Right cardiac atrium (tissue), 5 donors: Measurements from ENCODE around the gene DDOST. TPM values are rescaled to one million over a fixed set of nuclear protein-coding genes. Genes with fewer than 3 reads are reported as not detected.

Experiments
- ATAC-seq, 2 donors: fragments of 200-7000 bp; cut with Tn5 transposase; one replicate each; pipeline versions ENCODE4 v1.8.0 to v1.9.1; 2020; ENCODE audit warnings: moderate library complexity in 2 of 2, mild to moderate bottlenecking in 1 of 2
- DNase-seq, 3 donors: peaks; one replicate each; pipeline ENCODE4 v3.0.0-alpha.2; 2020
- H3K27ac ChIP-seq: one replicate; pipeline ENCODE4 v1.5.1; 2013; ENCODE audit warnings: mild to moderate bottlenecking, low read length, control low read depth, moderate library complexity
- H3K27me3 ChIP-seq: one replicate; pipeline ENCODE4 v1.6.1; 2013; ENCODE audit not compliant: control insufficient read depth, insufficient read depth
- H3K4me1 ChIP-seq: one replicate; pipeline ENCODE4 v1.6.1; 2013; ENCODE audit warnings: low read length; ENCODE audit not compliant: control insufficient read depth, insufficient read depth
- H3K4me3 ChIP-seq: one replicate; pipeline ENCODE4 v1.5.1; 2013; ENCODE audit warnings: low read length, control low read depth
- H3K9me3 ChIP-seq: one replicate; pipeline ENCODE4 v1.6.1; 2013; ENCODE audit warnings: low read length; ENCODE audit not compliant: control insufficient read depth
- WGBS: extraction: QIAGEN DNeasy Blood & Tissue Kit; methylation state at CpG from one replicate; pipeline ENCODE4 v1.1.7; 2013; 5-methylcytosine and 5-hydroxymethylcytosine counted together
- intact Hi-C, 4 donors: fragments of 100-400 bp; cut with DNase I; formaldehyde crosslinking; loops; one replicate each; pipeline versions ENCODE4 v1.11.0 to v1.14.0; 2022 to 2023
- polyA plus RNA-seq: library from polyadenylated mRNA; stranded (reverse); fragments of 200-250 nt; gene quantifications from one replicate; pipeline ENCODE4 v1.2.3, GENCODE V29; 2013
- total RNA-seq, 4 donors: library from RNA; stranded (reverse); fragmentation: NEBNext Ultra II Directional; extraction: Animal tissue kit (Norgen Biotek cat#: 25700); gene quantifications; one replicate each; pipeline ENCODE4 v1.2.1, GENCODE V29; 2021
- donor health status: healthy with polysubstance abuse.
- donor health status: DM: no; HTN: yes; CAD: no.
- donor health status: DM: no; HTN: no; CAD: no.
- donor health status: DM: no; HTN: yes; CAD: no; lungs with severe emphysema.
- donor health status: DM: yes; HTN: yes; CAD: no.

The DDOST gene
- total and polyA plus RNA-seq, 5 donors = 107 to 143 (median 123) TPM

DNA sequence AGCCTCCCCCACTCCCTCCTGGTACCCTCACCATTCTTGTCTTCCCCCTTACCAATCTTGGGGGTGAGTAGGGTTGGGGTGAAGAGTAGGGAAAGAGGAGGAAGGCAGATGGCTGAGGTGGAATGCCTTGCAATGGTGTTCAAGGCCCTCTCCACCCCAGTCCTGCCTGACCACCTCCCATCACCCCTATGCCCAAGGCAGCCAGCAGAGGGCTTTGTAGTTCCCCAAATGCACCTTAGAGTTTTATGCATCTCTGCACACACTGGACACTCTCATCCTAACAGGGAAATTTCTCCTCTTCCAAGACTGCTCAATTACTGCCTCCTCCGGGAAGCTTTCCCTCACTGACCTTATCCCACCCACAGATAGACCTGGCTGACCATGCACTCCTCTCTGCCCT, 41.2 kb upstream of the DDOST start:
- ATAC-seq (no peak), DNase-seq (no peak)
- Histone ChIP-seq H3K4me1 (no peaks in the 10 kb centered on the region), H3K4me3 (no peak overlapping the region), H3K9me3 (no peaks in the 10 kb centered on the region), H3K27me3 (no peaks in the 10 kb centered on the region), H3K27ac (no peak overlapping the region)
- WGBS = 90% methylated on average over 1 of the region's 1 CpG
- intact Hi-C loops = no loop called here

DNA sequence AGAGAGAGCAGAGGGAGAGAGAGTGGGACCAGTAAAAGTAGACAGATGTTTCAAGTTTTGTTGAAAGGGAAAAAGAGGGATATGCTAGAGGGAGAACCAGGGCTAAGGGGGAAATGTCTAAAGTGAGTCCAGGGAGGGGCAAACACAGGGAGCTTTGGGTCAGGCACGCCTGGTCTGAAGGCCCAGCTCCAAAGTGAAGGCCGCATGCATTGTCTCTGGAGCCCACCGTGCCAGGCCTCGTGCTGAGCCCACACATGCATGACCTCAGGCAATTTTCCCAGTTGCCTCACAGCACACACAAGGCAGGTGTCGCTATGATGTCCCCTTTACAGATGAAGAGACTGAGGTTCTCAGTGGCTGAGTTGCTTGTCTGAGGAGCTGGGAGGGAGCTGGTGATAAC, 40.7 kb upstream of the DDOST start:
- intact Hi-C loops = no loop called here
- Histone ChIP-seq H3K9me3 (no peaks in the 10 kb centered on the region), H3K27me3 (no peaks in the 10 kb centered on the region), H3K4me1 (no peaks in the 10 kb centered on the region), H3K4me3 (no peak overlapping the region), H3K27ac (no peak overlapping the region)
- DNase-seq = no peak
- no peak for ATAC-seq
- 91% methylated on average over 5 of the region's 5 CpGs for WGBS

DNA sequence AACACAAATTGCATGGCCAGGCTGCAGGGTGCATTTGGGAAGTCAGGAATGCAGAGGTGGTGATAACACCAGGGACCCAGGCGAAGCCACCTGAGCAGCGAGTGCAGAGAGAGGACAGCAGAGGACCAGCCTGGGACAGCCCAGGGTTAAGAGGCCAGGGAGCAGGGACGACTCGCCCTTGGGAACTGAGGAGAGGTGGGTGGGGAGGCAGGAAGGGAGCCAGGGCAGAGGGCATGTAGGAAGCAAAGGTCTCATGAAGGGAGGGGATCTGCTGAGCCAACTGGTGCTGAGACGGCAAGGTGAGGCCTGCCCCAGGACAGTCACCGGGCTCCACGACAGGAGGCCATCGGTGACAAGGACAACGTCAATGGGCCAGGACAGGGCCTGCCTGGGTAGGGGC, 40.3 kb upstream of the DDOST start:
- no peak for DNase-seq
- intact Hi-C loops = no loop called here
- WGBS = 85% methylated on average over 9 of the region's 9 CpGs
- no peak overlapping the region for H3K4me3 ChIP-seq
- H3K9me3 ChIP-seq = no peaks in the 10 kb centered on the region
- no peaks in the 10 kb centered on the region for H3K27me3 ChIP-seq
- H3K27ac ChIP-seq = no peak overlapping the region
- no peaks in the 10 kb centered on the region for H3K4me1 ChIP-seq
- no peak for ATAC-seq

DNA sequence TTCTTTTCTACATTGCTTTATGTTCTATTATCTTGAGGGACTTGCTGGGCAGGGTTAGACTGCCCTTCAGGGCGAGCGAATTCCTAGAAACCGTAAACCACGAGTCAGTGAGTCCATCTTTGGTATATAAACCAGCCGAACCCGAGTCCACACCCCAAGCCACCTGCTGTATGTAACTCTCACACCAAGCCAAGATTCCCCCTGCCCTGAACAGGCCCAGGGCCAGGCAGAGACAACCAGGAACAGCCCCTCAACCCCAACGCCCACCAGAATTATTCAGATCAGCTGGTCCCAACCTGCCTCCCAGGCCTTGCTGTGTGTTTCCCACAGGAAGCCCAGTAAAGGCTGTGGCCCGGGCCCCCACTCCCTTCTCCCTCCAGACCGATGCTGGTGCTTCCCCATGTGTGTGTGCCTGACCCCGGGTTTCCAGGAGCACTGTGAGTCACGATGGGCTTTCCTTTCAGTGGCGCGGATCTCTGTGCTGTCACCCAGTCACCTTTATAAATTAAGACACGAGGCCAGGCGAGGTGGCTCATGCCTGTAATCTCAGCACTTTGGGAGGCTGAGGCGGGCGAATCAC, 39.6 kb upstream of the DDOST start:
- no peaks in the 10 kb centered on the region for H3K27me3 ChIP-seq
- no peak overlapping the region for H3K4me3 ChIP-seq
- peak in 1 of 3 donors; percentile 23 for DNase-seq

DNA sequence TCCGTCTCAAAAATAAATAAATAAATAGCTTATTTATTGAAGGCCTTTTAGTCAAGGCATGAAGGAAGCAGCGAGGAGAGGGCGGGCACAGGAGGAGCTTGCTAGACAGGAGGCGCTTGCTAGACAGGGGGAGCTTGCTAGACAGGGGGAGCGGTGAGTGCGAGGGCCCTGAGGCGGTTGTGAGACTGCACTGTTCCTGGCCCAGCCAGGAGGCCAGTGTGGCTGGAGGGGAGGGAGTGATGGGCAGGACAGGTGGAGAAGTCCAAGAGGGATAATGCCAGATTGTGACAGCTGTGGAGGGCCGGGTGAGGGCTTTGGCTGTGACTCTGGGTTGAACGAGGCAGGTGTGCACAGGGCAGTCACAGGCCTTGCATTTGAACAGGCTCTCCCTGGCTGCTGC, 38.4 kb upstream of the DDOST start:
- 93% methylated on average over 9 of the region's 9 CpGs for WGBS
- Histone ChIP-seq H3K9me3 (no peaks in the 10 kb centered on the region), H3K4me1 (no peaks in the 10 kb centered on the region), H3K4me3 (no peak overlapping the region), H3K27me3 (no peaks in the 10 kb centered on the region), H3K27ac (no peak overlapping the region)
- ATAC-seq (no peak), DNase-seq (peak in 1 of 3 donors; percentile 21)
- intact Hi-C loops = loop anchor here in 1 of 4 donors (5.0 kb wide), 1 partner anchor 498 kb away; no protein-coding TSS in a partner anchor

More for the DNA sequence above, 39.6 kb upstream of the DDOST start:
- intact Hi-C loops = no loop called here
- Histone ChIP-seq H3K27ac (no peak overlapping the region), H3K4me1 (no peaks in the 10 kb centered on the region), H3K9me3 (no peaks in the 10 kb centered on the region)
- WGBS = 87% methylated on average over 17 of the region's 17 CpGs
- ATAC-seq = no peak

DNA sequence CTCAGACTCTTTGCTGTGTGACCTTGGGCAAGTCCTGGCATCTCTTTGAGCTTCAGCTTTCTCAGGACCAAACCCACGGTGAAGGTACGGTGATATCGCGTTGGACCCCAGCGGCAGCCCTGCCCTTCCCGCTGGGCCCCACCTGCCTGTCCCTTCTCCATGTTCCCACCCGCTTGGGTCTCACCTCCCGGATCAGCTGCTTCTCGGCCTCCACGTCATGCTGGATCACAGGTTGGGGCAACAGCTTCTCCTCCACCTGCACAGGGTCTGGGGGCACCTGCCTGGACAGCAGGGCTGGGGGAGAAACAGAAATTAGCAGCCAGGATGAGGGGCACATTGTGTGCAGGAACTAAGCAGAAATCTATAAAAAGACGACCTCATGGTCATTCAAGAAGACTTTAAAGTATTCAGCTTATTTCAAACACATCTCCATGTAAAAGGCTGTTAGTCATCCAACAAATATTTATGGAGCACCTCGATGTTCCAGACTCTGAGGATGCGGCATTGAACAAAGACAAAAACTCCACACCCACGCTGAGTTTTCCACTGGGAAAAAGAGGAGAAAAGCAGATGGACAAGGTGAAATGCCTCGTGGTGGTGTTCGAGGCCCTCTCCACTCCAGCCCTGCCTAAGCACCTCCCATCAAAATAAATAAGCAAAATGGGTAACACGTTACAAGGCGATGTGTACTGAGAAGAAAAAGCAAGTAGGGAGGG, 37.2 kb upstream of the DDOST start:
- Histone ChIP-seq H3K27me3 (no peaks in the 10 kb centered on the region), H3K27ac (no peak overlapping the region), H3K4me3 (no peak overlapping the region), H3K9me3 (no peaks in the 10 kb centered on the region), H3K4me1 (no peaks in the 10 kb centered on the region)
- intact Hi-C loops = loop anchor here in 1 of 4 donors (5.0 kb wide), 1 partner anchor 499 kb away; no protein-coding TSS in a partner anchor
- DNase-seq = peak in 1 of 3 donors; percentile 41
- 88% methylated on average over 18 of the region's 18 CpGs for WGBS
- no peak for ATAC-seq

DNA sequence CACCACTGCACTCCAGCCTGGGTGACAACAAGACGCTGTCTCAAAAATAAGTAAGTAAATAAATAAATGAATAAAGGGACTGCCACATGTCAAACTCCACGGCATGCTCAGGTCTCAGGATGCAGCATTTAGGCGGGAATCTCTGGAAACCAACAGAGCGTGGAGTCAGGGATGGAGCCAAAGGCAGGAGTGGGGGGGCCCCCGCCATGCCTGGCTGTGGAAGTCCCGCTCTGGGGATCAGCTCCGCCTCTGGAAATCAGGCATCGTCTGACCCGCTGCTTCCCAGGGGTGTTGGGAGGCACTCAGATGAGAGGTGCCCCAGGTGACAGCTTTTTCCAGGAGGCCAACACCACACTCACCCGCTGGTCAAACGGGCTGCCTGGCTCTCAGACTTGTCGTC, 36.4 kb upstream of the DDOST start:
- no peak overlapping the region for H3K4me3 ChIP-seq
- H3K4me1 ChIP-seq = no peaks in the 10 kb centered on the region
- WGBS = 85% methylated on average over 12 of the region's 12 CpGs
- H3K27me3 ChIP-seq = no peaks in the 10 kb centered on the region
- DNase-seq (peak in 1 of 3 donors; percentile 43), ATAC-seq (no peak)
- H3K27ac ChIP-seq = no peak overlapping the region
- H3K9me3 ChIP-seq = no peaks in the 10 kb centered on the region
- intact Hi-C loops = loop anchor here in 2 of 4 donors (2.0 to 5.0 kb wide), 2 partner anchors 497 to 500 kb away; no protein-coding TSS in a partner anchor

DNA sequence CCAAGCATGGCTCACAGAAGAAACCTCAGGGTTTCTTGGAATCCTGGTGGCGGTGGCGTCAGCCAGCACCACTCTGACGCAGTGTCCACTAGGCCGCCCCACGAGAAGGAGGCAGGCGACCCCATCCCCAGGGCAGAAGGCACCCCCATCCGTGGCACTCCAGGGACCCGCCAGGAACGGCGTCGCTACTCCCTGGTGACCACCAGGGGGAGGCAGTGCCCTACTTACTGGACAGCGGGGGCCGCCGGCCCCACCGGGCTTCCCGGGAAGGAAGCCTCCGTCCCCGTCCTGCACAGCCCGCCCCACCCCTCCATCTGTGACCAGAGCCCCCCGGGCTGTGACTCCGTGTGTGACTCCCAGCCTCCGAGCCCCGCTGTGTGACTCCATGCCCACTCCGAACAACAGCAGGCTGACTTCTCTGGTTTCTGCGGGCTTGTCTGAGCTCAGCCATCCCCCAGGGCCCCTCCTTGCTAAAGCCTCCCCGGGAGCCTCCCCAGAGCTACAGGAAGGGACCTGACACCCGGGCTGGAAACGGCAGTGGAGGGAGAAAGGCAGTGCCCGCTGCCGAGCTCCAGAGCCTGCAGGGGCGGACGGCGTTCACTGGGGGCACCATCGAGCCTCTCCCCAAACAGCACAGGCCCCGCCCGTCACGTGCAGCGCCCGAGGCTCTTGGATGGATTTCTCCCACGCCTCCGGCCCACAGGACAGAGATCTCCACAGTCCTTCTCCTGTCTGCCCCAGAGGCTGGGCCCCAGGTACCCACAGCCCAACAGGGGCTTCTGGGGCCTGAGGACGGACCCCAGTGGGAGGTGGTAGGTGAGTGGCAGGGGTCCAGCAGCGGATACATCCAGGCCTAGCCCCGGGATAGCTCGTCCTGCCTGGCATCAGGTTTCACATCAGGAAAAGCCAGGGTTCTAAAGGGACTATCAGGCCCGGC, 35.5 kb upstream of the DDOST start:
- WGBS = 2% methylated on average over 46 of the region's 46 CpGs
- ATAC-seq = peak; percentile 93 to 94
- intact Hi-C loops = loop anchor here in 3 of 4 donors (1.0 to 5.0 kb wide), 3 partner anchors 498 to 501 kb away; no protein-coding TSS in a partner anchor

DNA sequence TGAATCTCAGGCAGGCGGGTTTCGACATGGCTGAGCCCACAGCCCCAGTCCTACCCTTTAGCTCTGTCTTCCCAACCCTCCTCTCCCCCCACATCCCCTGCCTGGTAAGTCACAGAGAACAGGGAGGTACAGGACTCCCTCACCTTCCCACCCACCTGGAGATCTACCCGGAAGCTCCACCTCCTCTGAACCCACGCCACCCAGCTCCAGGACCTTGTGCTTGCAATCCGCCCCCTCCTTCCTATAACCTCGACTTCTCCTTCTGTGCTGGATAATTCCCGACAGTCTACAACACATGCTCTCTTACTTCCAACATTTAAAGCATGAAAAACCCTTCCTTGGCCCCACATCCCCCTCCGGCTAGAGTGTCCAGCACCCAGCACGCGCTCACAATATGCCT, 34.3 kb upstream of the DDOST start:
- Histone ChIP-seq H3K4me3 (no peak overlapping the region), H3K9me3 (no peaks in the 10 kb centered on the region), H3K4me1 (no peaks in the 10 kb centered on the region), H3K27ac (no peak overlapping the region), H3K27me3 (no peaks in the 10 kb centered on the region)
- WGBS = 78% methylated on average over 10 of the region's 10 CpGs
- ATAC-seq = no peak
- peak in 1 of 3 donors; percentile 32 for DNase-seq
- intact Hi-C loops = loop anchor here in 2 of 4 donors (2.0 to 5.0 kb wide), 2 partner anchors 499 to 502 kb away; no protein-coding TSS in a partner anchor

More for the DNA sequence above, 35.5 kb upstream of the DDOST start:
- Histone ChIP-seq H3K4me1 (no peaks in the 10 kb centered on the region), H3K4me3 (peak overlapping the region; percentile 54), H3K27me3 (no peaks in the 10 kb centered on the region), H3K27ac (peak overlapping the region; percentile 71), H3K9me3 (no peaks in the 10 kb centered on the region)
- peak; percentile 87 to 95 (median 94) for DNase-seq

DNA sequence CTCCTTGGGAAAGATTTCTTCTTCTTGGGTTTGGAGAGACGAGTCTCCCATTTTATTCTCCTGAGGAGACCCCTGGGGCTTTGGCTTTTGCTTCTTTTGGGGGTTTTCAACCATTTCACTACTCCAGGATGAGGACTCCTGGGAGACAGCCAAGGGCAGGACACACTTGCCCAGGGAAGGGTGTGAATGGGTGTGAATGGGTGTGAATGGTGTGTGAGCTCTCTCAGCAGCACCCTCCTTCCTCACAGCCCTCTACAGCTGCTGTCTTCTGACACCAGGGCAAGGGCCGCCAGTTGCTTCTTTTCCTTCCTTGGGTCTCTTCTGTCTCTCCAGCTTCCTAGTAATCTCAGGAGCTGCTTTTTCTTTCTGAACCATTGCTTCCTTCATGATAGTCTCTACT, 32.5 kb upstream of the DDOST start:
- H3K4me3 ChIP-seq = no peak overlapping the region
- DNase-seq (peak in 1 of 3 donors; percentile 2), ATAC-seq (no peak)
- no peak overlapping the region for H3K27ac ChIP-seq
- H3K4me1 ChIP-seq = no peaks in the 10 kb centered on the region
- no peaks in the 10 kb centered on the region for H3K9me3 ChIP-seq
- intact Hi-C loops = loop anchor here in 1 of 4 donors (2.0 kb wide), 1 partner anchor 501 kb away; no protein-coding TSS in a partner anchor
- no peaks in the 10 kb centered on the region for H3K27me3 ChIP-seq
- 80% methylated on average over 2 of the region's 2 CpGs for WGBS
